SK-N-SH treated with all-trans-retinoic acid at 6 μM for 48 hours (cell line): ENCODE results near the gene SLC22A12.

Source experiments
- ARNTL ChIP-seq: fragments of 450-650 bp; formaldehyde crosslinking; IDR thresholded peaks from 2 replicates; pipeline ENCODE4 v1.5.0; 2020; ENCODE audit warnings: low read depth, mild to moderate bottlenecking, moderate library complexity, borderline replicate concordance
- ZFP3 ChIP-seq: fragments of 250-450 bp; sonication (Bioruptor Pico); IDR thresholded peaks from 2 replicates; pipeline ENCODE4 v1.5.0; 2020; ENCODE audit warnings: mild to moderate bottlenecking, moderate library complexity
- ZFP30 ChIP-seq: fragments of 450-650 bp; formaldehyde crosslinking; IDR thresholded peaks from 2 replicates; pipeline ENCODE4 v1.5.0; 2022; ENCODE audit warnings: mild to moderate bottlenecking, moderate library complexity
- ZNF70 ChIP-seq: fragments of 450-650 bp; formaldehyde crosslinking; IDR thresholded peaks from 2 replicates; pipeline ENCODE4 v1.5.0; 2020; ENCODE audit warnings: mild to moderate bottlenecking, moderate library complexity
- TF ChIP-seq, protein P1 (sequence below): fragments of 250-450 bp; sonication (Bioruptor Pico); IDR thresholded peaks from 2 replicates; pipeline ENCODE4 v1.5.1; 2020; ENCODE audit warnings: low read depth, mild to moderate bottlenecking, moderate library complexity

DNA sequence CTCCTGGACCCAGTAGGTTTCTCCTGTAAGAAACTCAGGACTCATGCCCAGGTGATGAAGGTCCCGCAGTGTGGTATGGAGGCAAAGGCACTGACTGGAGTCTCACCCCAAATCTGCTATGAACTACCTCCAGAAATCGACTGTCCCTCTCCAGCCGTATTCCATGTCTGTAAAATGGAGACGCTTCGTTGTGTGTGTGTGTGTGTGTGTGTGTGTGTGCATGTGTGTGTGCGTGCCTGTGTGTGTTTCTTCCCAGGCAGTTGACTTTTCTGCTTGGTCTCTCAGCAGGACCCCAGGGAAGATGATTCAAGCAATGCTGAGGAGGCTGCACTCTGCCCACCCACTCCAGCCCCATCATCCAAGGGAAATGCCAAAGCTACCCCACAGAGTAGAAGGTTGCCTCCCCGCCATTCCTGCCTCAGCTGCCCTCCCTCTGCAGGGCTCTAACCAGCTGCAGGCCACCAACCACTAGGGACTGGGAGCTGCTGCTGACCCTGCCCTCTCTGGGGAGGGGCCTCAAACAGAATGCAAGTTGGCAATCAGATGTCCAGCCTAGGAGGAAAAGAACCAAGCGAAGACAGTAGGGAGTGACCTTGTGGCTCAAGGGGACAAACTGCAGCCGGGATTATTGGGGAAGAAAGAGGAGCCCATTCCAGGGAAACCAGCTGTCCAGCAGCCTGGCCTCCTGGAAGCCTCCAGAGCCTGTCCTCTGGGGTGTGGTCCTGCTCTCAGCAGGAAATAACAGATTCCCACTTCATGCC, 56.2 kb downstream of the SLC22A12 start:
- TF ChIP-seq, protein P1, sequence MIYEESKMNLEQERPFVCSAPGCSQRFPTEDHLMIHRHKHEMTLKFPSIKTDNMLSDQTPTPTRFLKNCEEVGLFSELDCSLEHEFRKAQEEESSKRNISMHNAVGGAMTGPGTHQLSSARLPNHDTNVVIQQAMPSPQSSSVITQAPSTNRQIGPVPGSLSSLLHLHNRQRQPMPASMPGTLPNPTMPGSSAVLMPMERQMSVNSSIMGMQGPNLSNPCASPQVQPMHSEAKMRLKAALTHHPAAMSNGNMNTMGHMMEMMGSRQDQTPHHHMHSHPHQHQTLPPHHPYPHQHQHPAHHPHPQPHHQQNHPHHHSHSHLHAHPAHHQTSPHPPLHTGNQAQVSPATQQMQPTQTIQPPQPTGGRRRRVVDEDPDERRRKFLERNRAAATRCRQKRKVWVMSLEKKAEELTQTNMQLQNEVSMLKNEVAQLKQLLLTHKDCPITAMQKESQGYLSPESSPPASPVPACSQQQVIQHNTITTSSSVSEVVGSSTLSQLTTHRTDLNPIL (CRISPR knock-in tag): no peak
- TF ChIP-seq ZNF70 (CRISPR knock-in tag): no peak
- TF ChIP-seq ZFP30 (CRISPR knock-in tag): no peak
- TF ChIP-seq ZFP3: no peak
- TF ChIP-seq ARNTL (CRISPR knock-in tag): no peak
